CD4-positive, alpha-beta T cell treated with Interleukin-4 for 1 hour (primary cell): Measurements from ENCODE around the gene ARSK.
"Not testable (repeated sequence)": the region's sequence is repeated elsewhere in the genome, so short reads cannot be mapped to it uniquely, and the experiment has no call there.

Source experiments
- DNase-seq, 2 donors: peaks; one replicate each; pipeline ENCODE4 v3.0.0-alpha.2; 2020 to 2022

ARSK gene

GRCh38 chr5:95621839-95622629 is 67.1 kb downstream of the ARSK start:
- DNase-seq: peak; percentile 15 to 70

- no peak for DNase-seq
Measured at GRCh38 chr5:95623706-95624105, 68.8 kb downstream of the ARSK start.

- DNase-seq: no peak
Measured at GRCh38 chr5:95624368-95624767, 69.5 kb downstream of the ARSK start.

GRCh38 chr5:95626701-95627100 is 71.8 kb downstream of the ARSK start:
- DNase-seq: no peak

- DNase-seq: no peak
Measured at GRCh38 chr5:95627971-95628810, 73.3 kb downstream of the ARSK start.

- no peak for DNase-seq
Measured at GRCh38 chr5:95628933-95629332, 74.0 kb downstream of the ARSK start.

GRCh38 chr5:95630394-95630917 is 75.6 kb downstream of the ARSK start:
- DNase-seq: no peak

GRCh38 chr5:95631255-95631958 is 76.5 kb downstream of the ARSK start:
- DNase-seq: no peak

- peak; percentile 74 to 85 for DNase-seq
Measured at GRCh38 chr5:95631991-95632675, 77.2 kb downstream of the ARSK start.

GRCh38 chr5:95632942-95633341 is 78.0 kb downstream of the ARSK start:
- not testable (repeated sequence) for DNase-seq

- DNase-seq: no peak
Measured at GRCh38 chr5:95633671-95634070, 78.8 kb downstream of the ARSK start.

GRCh38 chr5:95634081-95634480 is 79.2 kb downstream of the ARSK start:
- DNase-seq: no peak

GRCh38 chr5:95638632-95639031 is 83.7 kb downstream of the ARSK start:
- no peak for DNase-seq

GRCh38 chr5:95641741-95642220 is 86.9 kb downstream of the ARSK start:
- DNase-seq: no peak

- DNase-seq: no peak
Measured at GRCh38 chr5:95643152-95643551, 88.3 kb downstream of the ARSK start.

GRCh38 chr5:95644351-95645042 is 89.6 kb downstream of the ARSK start:
- peak; percentile 58 to 74 for DNase-seq

- DNase-seq: not testable (repeated sequence)
Measured at GRCh38 chr5:95646226-95646568, 91.3 kb downstream of the ARSK start.

GRCh38 chr5:95646569-95647431 is 91.9 kb downstream of the ARSK start, which contains the start of gene RFESD:
TSS of gene RFESD (plus strand) at chr5:95646777. CDS start at chr5:95652272, 5,495 bp downstream.
- peak; percentile 94 to 95 for DNase-seq

GRCh38 chr5:95647886-95648860 is 93.3 kb downstream of the ARSK start:
- no peak for DNase-seq
